ENCODE results near the gene YY2. TPM values are rescaled to one million over a fixed set of nuclear protein-coding genes. Genes with fewer than 3 reads are reported as not detected.
A peak's percentile ranks its signal among the peaks of the same experiment; 100 is the strongest.

Gene YY2
- total RNA-seq, 4 donors from 2014 or later, result 0.83 to 4.5 (median 3.5) TPM

DNA sequence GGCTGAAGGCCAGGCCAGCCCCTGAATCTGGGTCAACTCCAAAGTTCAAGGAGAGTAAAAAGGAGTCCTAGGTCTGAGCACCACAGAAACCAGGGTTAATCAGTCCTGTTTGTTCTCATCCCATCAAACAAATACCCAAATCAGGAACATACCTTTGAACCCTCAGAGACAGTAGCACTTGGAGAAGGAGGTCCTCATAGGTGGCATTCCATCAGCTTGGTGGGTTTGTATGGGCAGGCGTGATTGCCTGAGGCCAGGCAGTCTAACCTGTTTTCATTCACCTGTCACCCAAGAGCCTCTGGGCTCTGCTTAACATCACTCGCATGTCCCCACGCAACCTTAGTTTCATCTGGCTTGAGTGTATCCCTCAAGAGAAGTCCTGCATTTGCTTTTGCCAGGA, 33.9 kb upstream of the YY2 start:
- Histone ChIP-seq H3K27ac (no peak overlapping the region), H3K4me3 (no peak overlapping the region), H3K36me3 (no peaks in the 10 kb centered on the region), H3K9me3 (no peaks in the 10 kb centered on the region), H3K4me1 (no peaks in the 10 kb centered on the region), H3K27me3 (no peaks in the 10 kb centered on the region)
- WGBS, result 72% methylated on average over 3 of the region's 3 CpGs
- TF ChIP-seq POLR2A (IDR thresholded peaks at IDR 0.05), result no peak
- TF ChIP-seq, protein P1, sequence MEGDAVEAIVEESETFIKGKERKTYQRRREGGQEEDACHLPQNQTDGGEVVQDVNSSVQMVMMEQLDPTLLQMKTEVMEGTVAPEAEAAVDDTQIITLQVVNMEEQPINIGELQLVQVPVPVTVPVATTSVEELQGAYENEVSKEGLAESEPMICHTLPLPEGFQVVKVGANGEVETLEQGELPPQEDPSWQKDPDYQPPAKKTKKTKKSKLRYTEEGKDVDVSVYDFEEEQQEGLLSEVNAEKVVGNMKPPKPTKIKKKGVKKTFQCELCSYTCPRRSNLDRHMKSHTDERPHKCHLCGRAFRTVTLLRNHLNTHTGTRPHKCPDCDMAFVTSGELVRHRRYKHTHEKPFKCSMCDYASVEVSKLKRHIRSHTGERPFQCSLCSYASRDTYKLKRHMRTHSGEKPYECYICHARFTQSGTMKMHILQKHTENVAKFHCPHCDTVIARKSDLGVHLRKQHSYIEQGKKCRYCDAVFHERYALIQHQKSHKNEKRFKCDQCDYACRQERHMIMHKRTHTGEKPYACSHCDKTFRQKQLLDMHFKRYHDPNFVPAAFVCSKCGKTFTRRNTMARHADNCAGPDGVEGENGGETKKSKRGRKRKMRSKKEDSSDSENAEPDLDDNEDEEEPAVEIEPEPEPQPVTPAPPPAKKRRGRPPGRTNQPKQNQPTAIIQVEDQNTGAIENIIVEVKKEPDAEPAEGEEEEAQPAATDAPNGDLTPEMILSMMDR (IDR thresholded peaks at IDR 0.05), result no peak
- no peak for TF ChIP-seq POLR2AphosphoS5 (IDR thresholded peaks at IDR 0.05)
- no peak for DNase-seq (ENCODE audit: low spot score in 2 of 2)

DNA sequence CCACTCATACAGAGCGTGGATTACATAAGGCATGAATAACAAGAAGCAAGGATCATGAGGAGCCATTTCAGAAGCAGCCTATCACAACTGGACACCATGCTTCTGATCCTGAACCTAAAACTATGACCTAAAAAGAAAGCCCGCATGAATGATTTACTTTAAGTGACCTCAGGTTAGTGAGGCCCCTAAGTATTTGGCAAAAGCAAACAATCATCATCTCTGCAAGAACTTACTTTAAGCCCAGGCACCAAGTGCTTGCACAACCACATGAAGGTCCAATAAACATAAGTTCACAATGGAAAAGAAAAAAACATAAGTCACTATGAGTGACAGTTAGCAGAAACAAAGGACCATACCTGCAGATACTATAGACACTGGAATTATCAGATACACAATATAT, 24.3 kb upstream of the YY2 start:
- DNase-seq (ENCODE audit: low spot score in 2 of 2), result no peak
- Histone ChIP-seq H3K4me1 (no peaks in the 10 kb centered on the region), H3K9me3 (no peaks in the 10 kb centered on the region), H3K4me3 (no peak overlapping the region), H3K27ac (no peak overlapping the region), H3K27me3 (no peaks in the 10 kb centered on the region), H3K36me3 (no peaks in the 10 kb centered on the region)
- TF ChIP-seq, protein P1 (IDR thresholded peaks at IDR 0.05), result no peak
- TF ChIP-seq EP300 (IDR thresholded peaks at IDR 0.05) (no peak), POLR2AphosphoS5 (IDR thresholded peaks at IDR 0.05) (no peak), POLR2A (IDR thresholded peaks at IDR 0.05) (no peak)
- WGBS, result 79% methylated on average over 2 of the region's 2 CpGs

DNA sequence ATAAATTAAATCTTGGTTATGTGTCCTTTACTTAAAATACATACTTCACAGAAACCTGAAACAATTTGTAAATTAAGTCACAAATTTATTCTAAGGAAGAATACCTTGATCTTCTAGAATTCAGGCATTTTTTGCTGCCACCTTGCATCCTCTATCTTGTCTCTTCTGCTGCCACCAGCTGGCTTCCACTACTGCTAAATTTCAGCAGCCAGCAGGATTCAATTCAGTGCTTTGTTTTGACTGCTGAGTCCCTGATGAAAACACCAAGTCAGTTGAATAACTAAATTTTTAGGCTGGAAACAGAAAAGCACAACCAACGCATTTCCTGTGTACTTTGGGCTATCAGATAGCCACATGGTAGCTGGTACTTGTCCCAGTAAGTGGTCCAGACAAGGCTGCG, 18.7 kb upstream of the YY2 start:
- Histone ChIP-seq H3K4me3 (no peak overlapping the region), H3K36me3 (no peaks in the 10 kb centered on the region), H3K4me1 (peaks cover 7% of the 10 kb centered on the region), H3K9me3 (no peaks in the 10 kb centered on the region), H3K27me3 (no peaks in the 10 kb centered on the region), H3K27ac (no peak overlapping the region)
- DNase-seq (ENCODE audit: low spot score in 2 of 2), result no peak
- WGBS, result 74% methylated on average over 2 of the region's 2 CpGs
- TF ChIP-seq EP300 (IDR thresholded peaks at IDR 0.05), result no peak
- TF ChIP-seq POLR2AphosphoS5 (IDR thresholded peaks at IDR 0.05), result no peak
- TF ChIP-seq POLR2A (IDR thresholded peaks at IDR 0.05), result no peak
- TF ChIP-seq, protein P1 (IDR thresholded peaks at IDR 0.05), result no peak

DNA sequence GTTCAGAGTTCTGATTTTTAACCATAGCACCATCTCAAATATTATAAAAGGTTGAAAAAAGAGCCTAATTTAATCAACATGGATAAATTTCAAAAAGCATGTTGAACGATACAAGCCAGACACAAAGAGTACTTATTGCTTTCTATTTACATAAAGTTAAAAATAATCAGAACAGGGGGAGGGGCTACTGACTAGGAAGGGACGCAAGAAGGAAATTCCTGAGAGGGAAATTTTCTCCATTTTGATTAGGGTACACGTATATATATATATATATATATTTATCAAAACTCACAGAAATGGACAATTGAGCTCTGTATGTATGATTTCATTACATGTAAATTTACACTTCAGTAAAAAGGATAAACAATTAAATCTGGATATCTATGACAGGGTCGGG, 16.9 kb upstream of the YY2 start:
- Histone ChIP-seq H3K4me3 (peak overlapping the region; percentile 68), H3K4me1 (peaks cover 7% of the 10 kb centered on the region), H3K27me3 (no peaks in the 10 kb centered on the region), H3K9me3 (no peaks in the 10 kb centered on the region), H3K27ac (peak overlapping the region; percentile 72), H3K36me3 (no peaks in the 10 kb centered on the region)
- no peak for DNase-seq (ENCODE audit: low spot score in 2 of 2)
- 33% methylated on average over 4 of the region's 4 CpGs for WGBS
- TF ChIP-seq EP300 (IDR thresholded peaks at IDR 0.05), result no peak
- TF ChIP-seq POLR2A (IDR thresholded peaks at IDR 0.05), result no peak
- no peak for TF ChIP-seq POLR2AphosphoS5 (IDR thresholded peaks at IDR 0.05)
- TF ChIP-seq, protein P1 (IDR thresholded peaks at IDR 0.05), result no peak

DNA sequence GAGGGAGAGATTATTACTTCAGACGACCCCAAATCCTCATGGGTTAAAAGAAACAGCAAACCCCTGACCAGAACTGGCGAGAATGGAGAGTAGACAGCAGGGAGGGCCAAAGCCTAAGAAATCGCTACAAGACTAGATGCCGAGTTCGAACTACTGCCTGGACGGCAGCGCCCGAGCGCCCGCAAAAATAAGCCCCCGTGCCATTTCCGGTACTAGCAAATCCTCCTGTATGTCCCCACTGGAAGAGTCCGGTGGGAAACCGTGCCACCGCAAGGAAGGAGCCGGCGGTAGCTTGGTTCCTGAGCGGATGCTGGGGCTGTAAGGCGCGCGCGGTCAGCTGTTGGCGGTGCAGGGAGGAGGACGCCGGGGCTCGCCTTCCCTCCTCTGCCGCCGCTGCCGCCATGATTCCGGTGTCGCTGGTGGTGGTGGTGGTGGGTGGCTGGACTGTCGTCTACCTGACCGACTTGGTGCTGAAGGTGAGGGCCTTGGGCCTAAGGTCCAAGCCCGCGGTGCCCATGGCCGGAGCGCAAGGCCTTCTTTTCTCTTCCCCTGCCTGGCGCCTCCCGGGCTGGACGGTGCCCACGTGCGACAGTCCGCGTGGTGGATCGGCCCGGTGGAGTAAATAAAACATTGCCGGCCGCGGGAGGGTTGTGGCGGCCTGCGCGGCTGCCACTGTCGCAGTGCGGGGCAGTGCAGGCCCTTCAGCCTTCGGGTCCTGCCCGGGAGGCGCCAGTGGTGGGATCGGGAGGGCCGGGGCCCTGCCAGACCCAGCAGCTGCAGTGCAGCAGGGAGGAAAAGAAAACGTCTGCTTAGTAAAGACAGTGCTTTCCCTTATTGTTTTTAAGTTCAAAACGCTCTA, 16.2 kb upstream of the YY2 start, which contains the start of gene MBTPS2:
MBTPS2 (plus strand) TSS at position 284 of the 859 bp plus-strand sequence; CDS start at position 402, 118 bp downstream.
- WGBS, result 30% methylated on average over 37 of the region's 61 CpGs
- DNase-seq (ENCODE audit: low spot score in 2 of 2), result peak; percentile 86 to 90
- peaks cover 7% of the 10 kb centered on the region for H3K4me1 ChIP-seq
- H3K4me3 ChIP-seq, result peak within 1 kb of the TSS; percentile 68
- no peaks in the 10 kb centered on the region for H3K27me3 ChIP-seq
- H3K9me3 ChIP-seq, result no peaks in the 10 kb centered on the region
- peaks cover 3% of the 10 kb centered on the region for H3K36me3 ChIP-seq
- TF ChIP-seq, protein P1 (IDR thresholded peaks at IDR 0.05), result no peak
- peak in 2 of 3 donors; percentile 47 to 86 for TF ChIP-seq POLR2AphosphoS5 (IDR thresholded peaks at IDR 0.05)
- H3K27ac ChIP-seq, result peak within 1 kb of the TSS; percentile 72

Measured in suprapubic skin (tissue), 4 donors.